HTR-8/SVneo (cell line): ENCODE results near the gene PTPRG.
"Not testable (repeated sequence)": the region's sequence is repeated elsewhere in the genome, so short reads cannot be mapped to it uniquely, and the experiment has no call there.

Source experiments
- DNase-seq: peaks from one replicate; pipeline ENCODE4 v3.0.0; 2011; ENCODE audit warnings: low spot score, mixed read lengths; ENCODE audit not compliant: insufficient read length
- FAIRE-seq: peaks from 2 replicates; lab custom pipeline; 2011; peaks lifted over from hg19 to GRCh38; lab: Jason Lieb, UNC

The PTPRG gene

DNA sequence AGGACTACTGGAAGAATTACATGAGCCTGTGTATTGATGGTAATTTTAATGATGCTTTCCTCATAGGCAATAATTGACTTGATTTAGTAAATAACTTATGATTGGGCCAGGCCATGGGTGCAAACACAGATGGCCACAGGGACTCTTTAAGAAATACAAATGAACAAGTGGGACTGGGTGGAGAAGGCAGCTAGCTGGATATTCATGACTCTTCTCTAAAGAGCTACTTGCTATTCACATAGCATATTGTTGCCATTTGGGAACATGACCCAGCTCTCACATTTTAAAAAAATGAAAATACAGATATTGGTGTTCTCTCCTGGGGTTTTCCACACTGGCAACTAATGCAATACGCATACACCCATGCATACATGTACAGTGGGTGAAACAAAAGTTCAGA is 178.3 kb downstream of the PTPRG start:
- no peak for FAIRE-seq
- no peak for DNase-seq

DNA sequence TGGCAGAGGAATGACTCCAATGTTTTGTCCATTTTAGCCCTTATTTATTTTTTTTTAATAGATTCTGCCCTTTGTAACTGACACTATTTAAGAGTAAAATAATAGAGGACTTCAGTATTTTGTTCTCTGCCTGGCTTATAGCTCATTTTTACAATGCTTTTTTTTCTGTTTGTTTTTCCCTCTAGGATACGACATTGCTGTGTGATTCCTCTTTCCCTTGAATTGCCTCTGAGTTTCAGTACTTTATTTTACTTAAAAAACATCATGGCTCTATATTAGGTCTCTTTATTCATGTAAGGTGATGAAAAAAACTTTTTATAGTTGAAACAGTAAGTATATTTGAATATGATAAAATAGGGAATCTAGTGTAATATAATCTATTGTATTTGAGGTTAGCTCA is 179.1 kb downstream of the PTPRG start:
- no peak for FAIRE-seq
- DNase-seq, result no peak

DNA sequence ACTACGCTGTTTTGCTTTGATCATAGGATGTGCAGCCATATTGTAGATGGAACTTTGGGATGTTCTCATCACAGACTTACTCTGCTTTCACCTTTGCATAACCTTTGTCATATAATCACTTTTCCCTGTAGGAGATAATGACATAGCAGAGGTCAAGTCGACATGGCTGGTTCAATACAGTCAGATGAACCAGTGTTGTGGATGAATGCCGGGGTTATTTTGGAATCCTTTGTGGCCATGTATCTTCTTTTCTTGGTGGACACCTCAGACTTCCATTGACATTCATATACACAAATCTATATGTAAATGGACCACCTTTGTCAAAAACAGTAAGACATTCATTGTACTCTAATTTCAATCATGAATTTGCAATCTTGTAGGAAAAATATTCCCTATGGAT is 180.2 kb downstream of the PTPRG start:
- no peak for DNase-seq
- FAIRE-seq, result no peak

DNA sequence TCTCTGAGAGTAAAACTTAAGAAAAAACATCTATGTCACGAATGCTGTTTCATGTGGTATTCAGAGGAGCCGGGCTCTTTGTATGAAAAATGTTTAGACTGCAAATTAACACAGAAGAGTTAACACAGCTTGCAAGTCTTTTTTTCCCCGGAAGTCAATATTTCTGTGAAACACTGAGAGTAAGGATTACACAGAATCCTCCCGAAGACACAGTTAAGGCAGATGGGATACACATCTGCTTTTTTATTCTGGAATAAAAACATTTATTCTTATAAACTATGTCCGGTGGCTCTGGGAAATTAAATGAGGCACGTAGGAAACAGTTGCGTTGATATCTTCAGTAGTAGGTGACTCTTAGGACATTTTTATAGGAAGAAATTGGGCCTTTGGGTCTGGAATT is 180.6 kb downstream of the PTPRG start:
- no peak for DNase-seq
- no peak for FAIRE-seq

DNA sequence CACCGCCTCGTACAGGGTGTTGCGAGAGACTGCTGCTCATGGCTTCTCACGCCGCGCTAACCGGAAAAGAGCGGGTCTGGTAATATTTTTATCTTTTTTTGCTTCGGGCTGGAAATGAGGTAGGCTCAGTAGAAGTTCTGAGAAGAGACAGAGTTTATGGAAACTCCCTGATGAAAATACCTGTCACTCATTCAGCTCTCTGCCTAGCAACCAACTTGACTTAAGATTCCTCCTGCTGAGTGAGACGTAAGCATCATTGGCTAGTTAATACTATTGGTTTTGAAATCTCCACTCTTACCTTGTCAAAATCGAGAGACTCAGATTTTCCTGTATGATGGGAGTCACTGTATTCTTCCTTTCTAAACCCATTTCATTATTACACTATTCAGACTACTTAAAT is 181.7 kb downstream of the PTPRG start:
- FAIRE-seq (no peak), DNase-seq (no peak)

DNA sequence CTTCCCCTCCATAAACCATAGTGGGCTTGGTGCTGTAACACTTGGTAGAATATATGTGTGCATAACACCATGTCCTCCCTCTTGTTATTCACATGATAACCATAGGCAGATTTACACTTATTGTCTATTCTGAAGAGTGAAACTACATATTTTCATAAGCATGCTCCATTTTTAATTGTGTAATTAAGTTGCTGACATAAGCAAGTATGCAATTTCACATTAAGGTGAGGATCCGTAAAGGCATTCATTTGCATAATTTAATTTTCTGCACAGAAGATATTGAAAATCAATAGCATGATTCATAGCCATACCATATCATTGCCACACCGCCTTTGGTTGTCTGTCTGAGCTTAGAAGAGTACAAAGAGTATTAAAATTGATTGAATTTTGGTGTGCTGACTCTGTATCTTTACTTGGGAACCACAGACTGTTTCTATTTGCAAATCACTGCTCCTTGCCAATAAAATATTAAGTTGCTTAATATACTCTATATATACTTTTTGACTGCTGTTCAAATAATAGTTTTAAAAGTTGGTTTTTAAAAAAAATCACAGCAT is 182.4 kb downstream of the PTPRG start:
- DNase-seq (no peak), FAIRE-seq (no peak)

DNA sequence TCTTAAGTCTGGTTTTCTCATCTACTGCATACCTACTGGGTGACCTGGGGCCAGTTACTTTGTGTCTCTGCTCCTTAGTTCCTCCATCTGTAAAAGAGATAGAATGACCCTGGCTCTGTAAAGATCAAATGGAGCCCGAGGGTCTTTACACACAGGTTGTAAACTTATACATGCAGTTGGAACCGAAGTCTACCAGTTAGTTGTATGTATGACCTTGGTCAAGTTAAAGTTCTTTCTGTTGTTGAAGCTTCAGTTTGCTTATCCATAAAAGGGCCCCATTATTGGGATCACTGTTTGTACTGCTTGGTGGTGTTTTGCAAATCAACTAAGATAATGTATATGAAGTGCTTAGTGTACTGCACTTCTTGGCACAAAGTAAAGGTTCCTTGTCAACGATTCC is 186.9 kb downstream of the PTPRG start:
- FAIRE-seq (no peak), DNase-seq (no peak)

DNA sequence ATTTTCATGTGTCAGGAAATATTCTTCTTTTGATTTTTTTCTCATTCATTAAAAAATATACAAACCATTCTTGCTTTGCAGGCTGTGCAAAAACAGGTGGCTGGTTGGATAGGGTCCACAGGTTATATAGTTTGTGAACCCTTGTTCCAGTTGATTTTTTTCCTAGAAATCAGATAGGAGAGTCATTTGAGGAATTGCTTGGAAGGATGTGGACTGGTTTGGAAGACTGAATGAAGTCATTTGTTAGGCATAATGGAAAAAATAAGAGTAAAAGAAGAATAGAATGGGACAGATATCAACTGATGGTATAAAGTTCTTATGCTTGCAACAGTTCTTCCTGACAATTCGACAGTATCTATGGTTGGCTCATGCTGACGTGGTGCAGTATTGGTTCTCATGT is 189.4 kb downstream of the PTPRG start:
- FAIRE-seq, result no peak
- DNase-seq, result no peak

DNA sequence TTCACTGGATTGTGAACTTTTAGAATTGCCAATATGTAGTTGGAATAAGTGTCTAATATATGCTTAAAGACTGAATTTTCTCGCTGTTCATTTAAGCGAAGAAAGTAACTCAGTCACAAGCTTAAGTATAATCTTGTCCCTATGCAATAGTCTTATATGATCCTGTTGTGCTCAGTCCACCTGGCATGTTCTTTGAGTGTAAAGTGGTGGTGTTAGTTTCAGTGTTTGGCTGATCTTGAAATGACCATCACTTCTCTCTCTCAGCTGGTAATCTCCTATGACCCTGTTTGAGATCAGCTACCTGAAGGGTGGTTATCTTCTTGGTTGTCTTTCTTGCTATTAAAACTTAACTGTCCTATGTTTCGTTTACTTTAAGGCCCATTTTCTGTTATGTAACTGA is 197.5 kb downstream of the PTPRG start:
- no peak for DNase-seq
- FAIRE-seq, result no peak

DNA sequence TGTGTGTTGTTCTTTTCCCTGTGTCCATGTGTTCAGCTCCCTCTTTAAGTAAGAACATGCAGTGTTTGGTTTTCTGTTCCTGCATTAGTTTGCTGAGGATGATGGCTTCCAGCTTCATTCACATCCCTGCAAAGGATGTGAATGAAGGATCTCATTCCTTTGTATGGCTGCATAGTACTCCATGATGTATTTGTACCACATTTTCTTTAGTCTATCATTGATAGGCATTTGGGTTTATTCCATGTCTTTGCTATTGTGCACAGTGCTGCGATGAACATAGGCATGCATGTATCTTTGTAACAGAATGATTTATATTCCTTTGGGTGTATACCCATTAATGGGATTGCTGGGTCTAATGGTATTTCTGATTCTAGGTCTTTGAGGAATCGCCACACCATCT is 199.4 kb downstream of the PTPRG start:
- not testable (repeated sequence) for FAIRE-seq, DNase-seq

DNA sequence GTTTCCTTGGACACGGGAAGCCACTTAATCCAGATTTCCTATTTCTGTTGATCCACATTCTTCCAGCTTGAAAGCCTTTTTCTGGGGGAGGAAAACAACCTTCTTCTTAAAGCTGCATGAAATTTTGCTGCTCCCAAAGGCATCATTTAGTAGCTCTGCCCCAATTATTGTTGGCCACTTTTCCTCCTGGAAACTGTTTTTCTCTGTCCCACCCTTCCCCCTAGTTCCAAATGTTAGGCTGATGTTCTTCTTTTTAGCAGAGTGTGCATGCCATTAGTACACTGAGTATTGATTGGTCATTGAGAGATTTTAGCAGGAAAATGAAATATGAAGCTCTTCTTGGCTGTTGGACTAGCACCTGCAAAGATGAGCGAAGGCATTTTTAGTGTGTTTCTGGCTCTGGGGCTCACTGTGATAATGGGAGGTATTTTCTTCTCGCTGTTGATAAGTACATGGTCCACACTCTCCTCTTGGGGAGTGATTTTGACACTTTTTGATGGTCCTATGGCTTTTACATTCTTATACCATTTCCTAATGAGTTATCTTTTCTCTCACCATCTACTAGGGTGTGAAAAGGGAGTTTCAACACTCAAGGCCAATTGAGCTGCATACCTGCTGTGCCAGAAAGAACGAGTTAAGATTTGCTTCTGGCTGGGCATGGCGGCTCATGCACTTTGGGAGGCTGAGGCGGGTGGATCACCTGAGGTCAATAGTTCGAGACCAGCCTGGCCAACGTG is 200.5 kb downstream of the PTPRG start:
- FAIRE-seq (no peak), DNase-seq (no peak)

DNA sequence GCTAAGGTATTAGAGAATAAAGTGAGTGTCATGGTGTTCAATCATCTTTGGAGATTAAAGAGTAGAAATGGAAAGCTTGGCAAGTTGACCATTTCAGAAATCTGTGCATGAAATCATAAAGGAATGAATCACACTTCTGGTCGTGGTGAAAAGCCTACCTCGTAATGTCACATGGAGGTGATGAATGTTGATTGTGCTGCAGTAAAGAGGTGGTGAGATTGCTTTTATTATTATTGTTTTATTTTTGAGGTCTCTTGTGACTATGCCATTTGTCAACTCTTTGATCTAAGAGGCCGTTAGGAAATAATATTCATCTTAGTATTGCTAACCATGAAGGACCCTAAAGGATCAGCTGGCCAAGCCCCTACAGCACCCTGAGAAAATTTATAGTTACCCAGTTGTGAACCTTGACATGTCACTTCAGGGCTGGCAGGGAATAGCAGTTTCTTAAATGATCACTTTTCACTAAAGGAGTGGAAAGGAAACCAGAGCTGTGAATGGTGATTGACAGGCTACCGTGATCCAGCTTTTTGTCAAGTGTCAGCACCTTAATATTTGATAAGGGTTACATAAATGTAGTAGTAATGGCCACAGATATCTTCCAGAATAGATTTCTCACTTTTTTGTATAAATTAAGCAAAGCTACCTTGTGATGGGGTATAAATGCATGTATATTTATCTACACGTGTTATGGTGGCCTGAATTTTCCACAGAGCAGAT is 203.9 kb downstream of the PTPRG start:
- DNase-seq, result no peak
- no peak for FAIRE-seq

DNA sequence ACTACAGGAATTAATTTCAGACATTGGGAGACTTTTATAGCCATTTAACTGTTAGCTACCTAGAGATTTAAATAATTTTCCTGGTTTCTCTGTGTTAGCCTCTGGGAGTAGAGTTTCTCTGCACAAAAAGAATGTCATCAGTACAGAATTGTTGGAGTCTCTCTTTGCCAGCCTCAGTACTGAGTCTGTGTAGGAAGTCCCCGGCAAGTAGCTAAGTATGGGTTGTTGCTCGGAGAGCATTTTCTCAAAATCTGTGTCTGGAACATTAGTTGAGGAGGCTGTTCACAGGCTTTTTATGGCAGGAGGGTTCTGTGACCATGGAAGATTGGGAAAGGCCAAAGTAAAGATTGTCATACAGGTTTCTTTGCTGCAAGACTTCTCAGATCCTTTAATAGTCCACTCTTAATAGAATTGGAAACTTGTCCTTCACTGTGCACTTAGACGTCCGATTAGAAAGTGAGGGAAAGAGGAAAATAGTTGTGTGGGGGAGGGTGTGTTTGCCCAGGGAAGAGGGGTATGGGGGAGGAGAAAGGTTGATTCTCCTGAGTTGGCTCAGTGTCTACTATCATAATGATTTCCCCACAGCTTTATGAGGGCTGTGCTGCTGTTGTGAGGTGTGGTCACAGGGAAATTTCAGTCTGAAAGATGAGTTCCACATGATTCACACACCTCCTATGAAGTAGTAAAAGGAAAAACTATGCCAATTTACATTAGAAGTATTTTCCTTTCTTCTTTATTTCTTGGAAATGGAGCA is 207.1 kb downstream of the PTPRG start:
- DNase-seq, result no peak
- FAIRE-seq, result no peak

DNA sequence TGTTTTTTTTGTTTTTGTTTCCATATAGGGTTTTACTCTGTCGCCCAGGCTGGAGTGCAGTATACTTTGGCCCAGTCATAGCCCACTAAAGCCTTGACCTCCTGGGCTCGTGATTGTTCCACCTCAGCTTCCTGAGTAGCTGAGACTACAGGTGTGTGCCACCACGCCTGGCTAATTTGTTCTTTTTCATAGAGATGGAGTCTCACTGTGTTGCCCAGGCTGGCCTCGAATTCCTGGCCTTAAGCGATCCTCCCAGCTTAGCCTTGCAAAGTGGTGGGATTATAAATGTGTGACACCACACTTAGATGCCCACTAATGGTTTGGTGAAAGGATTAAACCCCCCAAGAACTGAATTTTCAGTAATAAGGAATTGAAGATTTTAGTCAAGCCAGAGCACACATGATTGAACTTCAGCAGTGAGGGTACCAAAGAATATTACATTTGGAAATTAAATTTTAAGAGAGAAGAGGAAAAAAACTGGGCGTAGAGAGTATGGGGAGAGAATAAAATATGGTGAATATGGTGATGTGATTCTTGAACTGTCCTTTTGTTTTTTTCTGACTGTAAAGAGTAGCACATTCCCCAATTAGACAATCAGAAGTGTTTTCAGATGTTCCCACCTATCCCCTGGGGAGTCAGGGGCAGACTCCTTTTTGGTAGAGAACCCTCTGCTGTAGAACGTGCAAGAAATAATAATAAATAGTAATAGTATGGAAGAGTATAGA is 208.1 kb downstream of the PTPRG start:
- FAIRE-seq, result no peak
- DNase-seq, result no peak

DNA sequence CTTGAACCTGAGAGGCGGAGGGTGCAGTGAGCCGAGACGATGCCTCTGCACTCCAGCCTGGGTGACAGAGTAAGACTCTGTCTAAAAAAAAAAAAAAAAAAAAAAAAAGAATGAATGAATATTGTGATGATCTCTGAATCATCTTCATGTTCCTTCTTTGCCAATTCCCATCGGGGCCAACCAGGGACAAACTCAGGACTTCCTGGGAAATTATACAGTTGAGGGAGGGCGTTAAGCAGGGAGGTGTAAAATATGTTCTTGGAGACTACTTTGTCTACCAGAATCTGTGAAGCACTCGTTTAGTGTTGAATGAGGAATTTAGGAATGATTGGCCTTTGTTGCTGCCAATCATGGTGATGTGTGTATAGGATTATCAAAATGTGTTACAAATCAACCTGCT is 210.6 kb downstream of the PTPRG start:
- no peak for FAIRE-seq
- no peak for DNase-seq

DNA sequence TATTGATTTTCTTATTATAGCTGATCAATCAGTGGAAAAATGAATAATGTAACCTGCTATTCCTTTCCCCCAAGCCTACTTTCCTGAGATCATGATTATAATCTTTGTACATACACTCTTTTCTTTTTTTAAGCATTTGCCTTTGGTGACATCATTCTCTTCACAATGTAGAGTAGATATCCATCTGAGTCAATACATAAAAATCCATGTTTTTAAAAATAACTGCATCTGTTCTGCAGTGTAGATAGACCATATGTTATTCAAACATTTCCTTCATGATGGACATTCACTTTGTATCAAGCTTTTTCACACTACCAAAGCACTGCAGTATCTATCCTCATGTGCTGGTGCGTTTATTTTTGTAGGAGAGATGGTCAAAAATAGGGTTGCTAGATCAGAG is 211.1 kb downstream of the PTPRG start:
- no peak for FAIRE-seq
- DNase-seq, result no peak

DNA sequence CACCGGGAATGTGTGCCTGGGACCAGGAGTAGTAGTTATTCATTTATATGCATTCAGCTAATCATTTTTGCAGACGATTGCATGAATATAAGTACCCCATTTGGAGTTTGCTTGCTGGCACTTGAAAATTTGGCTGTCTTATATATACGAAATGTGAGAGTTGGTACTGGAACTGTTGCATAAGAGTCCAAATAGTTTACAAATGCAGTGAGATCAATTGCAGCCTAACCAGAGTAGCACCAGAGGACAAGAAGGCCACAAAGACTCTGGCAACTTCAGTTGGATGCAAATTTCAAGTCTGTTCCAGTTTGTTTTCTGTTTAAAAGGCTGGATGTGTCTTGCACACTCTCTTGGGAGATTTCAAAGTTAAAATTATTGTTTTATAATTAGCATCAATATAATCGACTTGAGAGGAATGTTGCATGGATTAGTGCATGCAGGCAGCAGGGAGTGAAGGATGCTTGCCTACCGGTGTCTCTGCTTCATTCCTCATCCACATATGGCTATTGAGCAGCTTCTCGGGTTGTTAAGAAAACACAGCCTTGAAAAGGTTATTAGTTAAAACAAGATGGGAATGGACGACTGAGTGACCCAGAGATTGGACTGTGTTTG is 213.0 kb downstream of the PTPRG start:
- no peak for DNase-seq
- FAIRE-seq, result no peak

DNA sequence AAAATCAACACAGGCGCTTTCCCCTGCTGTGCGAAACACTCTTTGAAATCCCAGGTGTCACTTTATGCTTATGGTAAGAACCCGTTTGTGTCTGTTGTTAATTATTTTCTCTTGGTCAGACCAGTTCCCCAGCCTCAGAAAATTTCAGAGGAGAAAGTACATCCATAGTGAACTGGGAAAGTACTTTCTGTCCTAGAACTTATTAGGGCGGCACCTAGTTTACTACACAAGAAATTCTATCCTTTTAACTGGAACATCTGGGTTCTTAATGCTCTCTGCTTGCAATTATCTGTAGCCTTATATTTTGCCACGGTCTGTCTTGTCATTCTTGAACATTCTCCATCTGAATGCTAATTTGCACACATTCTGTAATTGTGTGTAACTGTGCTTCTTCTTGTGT is 215.0 kb downstream of the PTPRG start:
- no peak for FAIRE-seq

DNA sequence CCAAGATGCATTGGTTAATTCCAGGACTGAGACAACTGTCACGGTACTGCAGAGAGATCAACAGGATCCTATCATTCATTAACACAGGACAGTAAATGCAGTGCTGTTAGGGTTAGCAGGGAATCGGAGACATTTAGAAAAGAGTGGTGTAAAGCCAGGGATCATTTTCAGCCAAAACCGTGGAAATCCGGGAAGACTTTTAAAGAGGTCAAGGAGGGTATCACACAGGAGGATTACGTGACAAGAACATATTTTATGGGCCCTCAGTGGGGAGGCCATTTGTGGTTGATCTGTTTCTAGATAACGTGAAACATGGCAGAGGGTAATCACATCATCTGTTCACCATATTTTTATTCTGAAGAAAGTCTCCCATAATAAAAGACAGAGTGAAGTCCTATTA is 216.1 kb downstream of the PTPRG start:
- DNase-seq (no peak), FAIRE-seq (no peak)

More for the DNA sequence above, 215.0 kb downstream of the PTPRG start:
- DNase-seq, result no peak

DNA sequence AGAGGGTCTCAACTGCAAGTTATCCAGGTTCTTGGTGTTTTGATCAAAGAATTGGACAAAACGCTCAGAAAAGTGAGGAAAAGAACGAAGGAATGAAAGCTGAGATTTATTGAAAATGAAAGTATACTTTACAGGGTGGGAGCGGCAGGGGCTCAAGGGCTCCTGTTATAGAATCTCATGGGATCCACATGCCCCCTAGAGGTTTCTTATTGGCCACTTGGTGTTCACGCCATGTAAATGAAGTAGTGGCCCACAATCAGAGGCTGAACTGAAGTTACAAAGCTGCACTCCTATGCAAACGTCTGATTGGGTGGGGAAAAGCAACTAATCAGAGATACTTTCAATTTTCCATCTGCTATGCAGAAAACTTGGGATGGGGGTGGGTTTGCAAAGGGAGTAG is 216.7 kb downstream of the PTPRG start:
- DNase-seq, result no peak
- no peak for FAIRE-seq
